CD4-positive, alpha-beta T cell treated with Interleukin-17A for 1 hour (primary cell): Measurements from ENCODE around the gene DNAJC1.
"Not testable (repeated sequence)": the region's sequence is repeated elsewhere in the genome, so short reads cannot be mapped to it uniquely, and the experiment has no call there.

ENCODE experiments used
- DNase-seq: peaks from one replicate; pipeline ENCODE4 v3.0.0-alpha.2; 2020

Gene DNAJC1

DNA sequence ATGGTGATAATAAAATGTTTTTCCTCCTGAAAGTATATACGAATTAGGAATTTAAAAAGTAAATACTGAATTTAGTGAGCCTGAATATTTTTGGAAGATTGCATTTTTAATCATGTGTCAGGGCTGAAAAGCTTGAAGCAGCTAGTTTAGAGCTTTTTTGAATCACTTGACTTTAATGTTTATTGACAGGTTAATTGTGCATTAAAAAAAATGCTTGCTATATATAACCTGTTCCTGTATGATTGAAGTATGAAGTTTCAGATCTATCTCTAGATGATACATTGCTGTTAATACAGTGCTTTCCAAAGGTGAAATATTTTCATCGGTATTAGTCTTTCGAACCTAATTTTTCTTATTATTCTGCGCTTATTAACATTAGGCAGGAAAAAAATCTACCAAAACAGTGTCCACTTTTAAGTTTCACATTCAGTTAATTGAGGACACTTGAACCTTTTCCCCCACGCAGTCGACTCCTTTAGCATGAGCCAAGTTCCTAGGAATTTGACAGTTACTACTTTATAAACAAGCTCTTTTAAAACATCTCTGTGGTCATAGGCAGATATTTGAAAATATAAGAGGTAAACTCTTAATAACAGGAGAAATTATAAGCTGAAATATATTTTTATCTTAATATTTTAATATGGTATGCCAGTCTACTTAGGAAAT, 282.4 kb downstream of the DNAJC1 start:
- DNase-seq = no peak

- DNase-seq = no peak
These were observed 283.4 kb downstream of the DNAJC1 start for GRCh38 chr10:21720090-21720489.

DNA sequence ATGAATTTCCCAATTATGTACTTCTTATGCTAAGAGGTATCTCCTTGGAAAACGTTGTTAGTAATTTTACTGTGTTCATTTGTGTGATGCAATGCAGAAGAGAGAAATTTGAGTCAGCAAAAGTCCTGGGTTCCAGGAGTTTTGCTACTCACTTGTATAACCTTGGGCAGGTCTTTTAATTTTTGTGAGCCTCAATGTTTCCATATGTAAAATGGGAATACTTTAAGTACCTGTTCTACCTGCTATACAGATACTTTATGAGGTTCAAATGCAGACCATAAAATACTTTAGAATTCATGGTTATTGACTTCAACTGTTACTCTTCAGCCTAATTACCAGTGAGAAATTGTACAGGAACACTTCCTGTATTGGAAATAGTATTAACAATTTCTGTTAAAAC, 284.0 kb downstream of the DNAJC1 start:
- no peak for DNase-seq

- not testable (repeated sequence) for DNase-seq
These were observed 286.0 kb downstream of the DNAJC1 start for GRCh38 chr10:21717437-21718054.

DNA sequence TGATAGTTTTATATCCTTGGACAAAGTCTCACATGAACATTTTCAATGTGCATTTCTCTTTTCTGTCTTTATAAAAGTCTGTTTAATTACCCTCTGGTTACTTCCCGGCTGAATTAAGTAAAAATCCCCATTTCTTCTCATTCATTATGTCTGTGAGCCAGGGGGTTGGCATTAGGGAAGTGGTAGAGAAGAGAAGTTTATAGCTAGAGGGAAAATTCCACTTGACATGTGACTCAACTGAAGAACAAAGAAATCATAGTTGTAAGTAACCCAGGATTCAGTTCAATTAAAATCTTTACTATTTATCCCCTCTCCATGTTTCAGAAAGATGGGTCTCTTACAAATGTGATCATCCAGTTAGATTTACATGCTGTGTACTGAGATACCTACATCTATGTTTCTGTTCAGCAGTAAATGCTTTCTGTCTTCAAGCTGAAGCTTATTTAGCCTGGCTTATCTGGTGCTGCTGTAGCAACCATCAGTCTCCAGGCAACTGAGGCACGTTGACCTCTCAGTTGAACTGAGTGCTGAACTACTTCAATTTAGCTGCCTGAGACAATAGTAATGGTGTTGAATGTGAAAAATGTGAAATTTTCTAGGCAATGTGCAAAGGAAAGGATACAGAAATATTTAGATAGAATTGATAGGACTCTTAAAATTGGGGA, 287.9 kb downstream of the DNAJC1 start:
- DNase-seq = no peak

GRCh38 chr10:21712975-21713374, 290.6 kb downstream of the DNAJC1 start:
- no peak for DNase-seq

- no peak for DNase-seq
These were observed 296.0 kb downstream of the DNAJC1 start for GRCh38 chr10:21707498-21707897.
